ENCODE measurements around the gene SLC26A1.
"Not testable (repeated sequence)": the region's sequence is repeated elsewhere in the genome, so short reads cannot be mapped to it uniquely, and the experiment has no call there.

The SLC26A1 gene

GRCh38 chr4:1013225-1014073, 20.2 kb upstream of the SLC26A1 start:
- DNase-seq: no peak

GRCh38 chr4:1012034-1012739, 19.0 kb upstream of the SLC26A1 start:
- DNase-seq: no peak

- DNase-seq: no peak
These were observed 18.4 kb upstream of the SLC26A1 start for GRCh38 chr4:1011666-1012033.

GRCh38 chr4:1011022-1011665, 17.9 kb upstream of the SLC26A1 start, which contains the start of gene FGFRL1:
Gene FGFRL1 (plus strand): TSS chr4:1011626. CDS start chr4:1012486, 860 bp downstream.
- DNase-seq: peak; percentile 57

- no peak for DNase-seq
These were observed 17.3 kb upstream of the SLC26A1 start for GRCh38 chr4:1010395-1011021.

- DNase-seq: no peak
These were observed 16.6 kb upstream of the SLC26A1 start for GRCh38 chr4:1009542-1010394.

GRCh38 chr4:1008840-1009541, 15.8 kb upstream of the SLC26A1 start:
- DNase-seq: no peak

GRCh38 chr4:1006856-1007255, 13.7 kb upstream of the SLC26A1 start:
- DNase-seq: no peak

- no peak for DNase-seq
These were observed 11.6 kb upstream of the SLC26A1 start for GRCh38 chr4:1004557-1005485.

GRCh38 chr4:1004071-1004418, 10.8 kb upstream of the SLC26A1 start:
- no peak for DNase-seq

- no peak for DNase-seq
These were observed 10.3 kb upstream of the SLC26A1 start for GRCh38 chr4:1003271-1004070.

GRCh38 chr4:1002631-1003251, 9.5 kb upstream of the SLC26A1 start:
- no peak for DNase-seq

GRCh38 chr4:1002131-1002630, 9.0 kb upstream of the SLC26A1 start:
- DNase-seq: no peak

GRCh38 chr4:1001561-1002130, 8.4 kb upstream of the SLC26A1 start:
- DNase-seq: no peak

- no peak for DNase-seq
These were observed 7.6 kb upstream of the SLC26A1 start for GRCh38 chr4:1000686-1001260.

GRCh38 chr4:999882-1000425, 6.8 kb upstream of the SLC26A1 start:
- DNase-seq: no peak

GRCh38 chr4:999240-999863, 6.1 kb upstream of the SLC26A1 start:
- DNase-seq: not testable (repeated sequence)
